ENCODE measurements around the gene GYS2.

- no peak for TF ChIP-seq CTCF (IDR thresholded peaks at IDR 0.05; ENCODE audit: poor library complexity)
- peak; percentile 83 for TF ChIP-seq EZH2phosphoT487 (IDR thresholded peaks at IDR 0.05; ENCODE audit: low read depth, severe bottlenecking, unreplicated experiment)
These were observed 9.3 kb upstream of the GYS2 start for GRCh38 chr12:21613931-21614330.
